GM12873 (cell line): Measurements from ENCODE around the gene XCL2.
A peak's percentile ranks its signal among the peaks of the same experiment; 100 is the strongest.

Experiments used
- CTCF ChIP-seq: IDR thresholded peaks from 2 replicates; pipeline ENCODE4 v1.5.1; 2012; ENCODE audit warnings: low read depth, mild to moderate bottlenecking, moderate library complexity, low read length, control low read depth; ENCODE audit not compliant: insufficient read depth; ENCODE audit errors: missing control alignments

XCL2 gene

GRCh38 chr1:168554603-168555483, 11.0 kb upstream of the XCL2 start:
- TF ChIP-seq CTCF, result no peak

- no peak for TF ChIP-seq CTCF
Observed at GRCh38 chr1:168553680-168554553, 10.1 kb upstream of the XCL2 start.

GRCh38 chr1:168552961-168553360, 9.2 kb upstream of the XCL2 start:
- TF ChIP-seq CTCF, result no peak

GRCh38 chr1:168551688-168552087, 7.9 kb upstream of the XCL2 start:
- no peak for TF ChIP-seq CTCF

- no peak for TF ChIP-seq CTCF
Observed at GRCh38 chr1:168550971-168551370, 7.2 kb upstream of the XCL2 start.

GRCh38 chr1:168545678-168546552, 2.1 kb upstream of the XCL2 start:
- peak; percentile 47 for TF ChIP-seq CTCF

GRCh38 chr1:168535536-168535935, 8.3 kb downstream of the XCL2 start:
- TF ChIP-seq CTCF, result no peak
